A673 (cell line): ENCODE results near the gene SLC40A1.

Source experiments
- CTCF ChIP-seq: fragments of 300-800, 200-600 bp; sonication (generic); conservative IDR thresholded peaks from 2 replicates; pipeline ENCODE4 v1.5.1; 2017; ENCODE audit warnings: low read depth, mild to moderate bottlenecking, antibody characterized with exemption, low read length, moderate library complexity, mixed read lengths
- EZH2 ChIP-seq: fragments of 200-600 bp; sonication (generic); IDR thresholded peaks from 2 replicates; pipeline ENCODE4 v1.6.1; 2017; ENCODE audit warnings: borderline replicate concordance, low read depth, mild to moderate bottlenecking, mixed read lengths, antibody characterized with exemption, low read length; ENCODE audit not compliant: poor library complexity, severe bottlenecking

GRCh38 chr2:189569295-189569910, 11.2 kb downstream of the SLC40A1 start:
- TF ChIP-seq CTCF (no peak), EZH2 (no peak)
